Suprapubic skin (tissue), 3 donors: ENCODE results near the gene DNAH14.

Experiments
- CTCF ChIP-seq, 2 donors: fragments of 200-600 bp in 1 of 2; fragments of 450-650 bp in 1 of 2; sonication (generic) in 1 of 2; IDR thresholded peaks; one replicate each; pipeline ENCODE4 v1.5.1; 2016 to 2019; ENCODE audit warnings: antibody characterized with exemption in 2 of 2, mild to moderate bottlenecking in 1 of 2, moderate library complexity in 1 of 2
- EP300 ChIP-seq: sonication (generic); formaldehyde crosslinking; IDR thresholded peaks from one replicate; pipeline ENCODE4 v1.6.1; 2017; ENCODE audit warnings: antibody characterized with exemption
- POLR2A ChIP-seq, 2 donors: fragments of 450-650 bp; IDR thresholded peaks; one replicate each; pipeline ENCODE4 v1.6.1; 2017; ENCODE audit warnings: antibody characterized with exemption in 2 of 2, mild to moderate bottlenecking in 2 of 2, moderate library complexity in 2 of 2

GRCh38 chr1:225409051-225409450, 479.6 kb downstream of the DNAH14 start:
- no peak for TF ChIP-seq CTCF (IDR thresholded peaks at IDR 0.05)
- no peak for TF ChIP-seq EP300
- no peak for TF ChIP-seq POLR2A (IDR thresholded peaks at IDR 0.05)
